GM12801 (cell line): ENCODE data around the gene PIGN.

ENCODE experiments used
- TF ChIP-seq, protein P1 (sequence below): IDR thresholded peaks from one replicate; pipeline ENCODE4 v1.5.1; 2011; ENCODE audit warnings: control low read depth; ENCODE audit not compliant: insufficient read length; ENCODE audit errors: extremely low read depth

Gene PIGN

DNA sequence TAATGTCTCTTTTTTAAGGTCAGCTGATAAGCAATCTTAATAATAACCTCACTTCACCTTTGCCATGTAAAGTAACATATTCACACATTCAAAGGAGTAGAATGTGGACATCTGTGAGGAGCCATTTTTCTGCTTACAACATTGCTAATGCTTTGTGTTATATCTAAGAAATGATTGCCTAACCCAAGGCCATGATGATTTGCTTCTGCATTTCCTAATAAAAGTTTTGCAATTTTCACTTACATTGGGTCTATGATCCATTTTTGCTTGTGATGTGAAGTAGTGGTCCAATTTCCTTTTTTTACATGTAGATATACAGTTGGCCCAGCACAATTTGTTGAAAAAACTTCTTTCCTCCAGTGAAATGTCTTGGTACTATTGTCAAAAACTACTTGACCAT is 22.2 kb upstream of the PIGN start:
- TF ChIP-seq, protein P1, sequence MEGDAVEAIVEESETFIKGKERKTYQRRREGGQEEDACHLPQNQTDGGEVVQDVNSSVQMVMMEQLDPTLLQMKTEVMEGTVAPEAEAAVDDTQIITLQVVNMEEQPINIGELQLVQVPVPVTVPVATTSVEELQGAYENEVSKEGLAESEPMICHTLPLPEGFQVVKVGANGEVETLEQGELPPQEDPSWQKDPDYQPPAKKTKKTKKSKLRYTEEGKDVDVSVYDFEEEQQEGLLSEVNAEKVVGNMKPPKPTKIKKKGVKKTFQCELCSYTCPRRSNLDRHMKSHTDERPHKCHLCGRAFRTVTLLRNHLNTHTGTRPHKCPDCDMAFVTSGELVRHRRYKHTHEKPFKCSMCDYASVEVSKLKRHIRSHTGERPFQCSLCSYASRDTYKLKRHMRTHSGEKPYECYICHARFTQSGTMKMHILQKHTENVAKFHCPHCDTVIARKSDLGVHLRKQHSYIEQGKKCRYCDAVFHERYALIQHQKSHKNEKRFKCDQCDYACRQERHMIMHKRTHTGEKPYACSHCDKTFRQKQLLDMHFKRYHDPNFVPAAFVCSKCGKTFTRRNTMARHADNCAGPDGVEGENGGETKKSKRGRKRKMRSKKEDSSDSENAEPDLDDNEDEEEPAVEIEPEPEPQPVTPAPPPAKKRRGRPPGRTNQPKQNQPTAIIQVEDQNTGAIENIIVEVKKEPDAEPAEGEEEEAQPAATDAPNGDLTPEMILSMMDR: no peak

DNA sequence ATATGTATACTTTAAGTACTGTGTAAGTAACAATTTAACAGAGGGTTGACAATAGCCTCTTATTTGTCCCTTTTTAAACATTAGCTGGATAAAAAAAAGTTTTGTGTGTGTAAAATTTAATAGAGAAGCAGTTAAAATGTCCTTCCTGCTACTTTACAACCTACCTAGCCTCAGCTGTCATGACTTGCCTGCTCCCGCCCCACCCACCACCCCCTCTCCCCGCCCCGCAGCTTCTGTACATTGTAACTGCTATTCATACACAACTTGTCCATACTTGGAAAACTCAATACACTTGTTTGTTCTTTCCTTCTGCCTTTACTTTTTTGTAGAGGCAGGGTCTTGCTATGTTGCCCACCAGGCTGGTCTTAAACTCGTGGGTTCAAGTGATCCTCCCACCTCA is 19.7 kb upstream of the PIGN start:
- TF ChIP-seq, protein P1: no peak

DNA sequence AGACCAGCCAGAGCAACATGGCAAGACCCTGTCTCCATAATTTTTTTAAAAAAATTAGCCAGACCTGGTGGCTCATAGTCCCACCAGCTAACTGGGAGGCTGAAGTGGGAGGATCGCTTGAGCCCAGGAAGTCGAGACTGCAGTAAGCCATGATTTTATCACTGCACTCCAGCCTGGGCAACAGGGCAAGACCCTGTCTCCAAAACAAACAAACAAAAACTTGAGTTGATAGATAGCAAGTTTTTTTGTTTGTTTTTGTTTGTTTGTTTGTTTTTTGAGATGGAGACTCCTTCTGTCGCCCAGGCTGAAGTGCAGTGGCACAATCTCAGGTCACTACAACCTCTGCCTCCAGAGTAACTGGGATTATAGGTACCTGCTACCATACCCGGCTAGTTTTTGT is 19.0 kb upstream of the PIGN start:
- TF ChIP-seq, protein P1: no peak

DNA sequence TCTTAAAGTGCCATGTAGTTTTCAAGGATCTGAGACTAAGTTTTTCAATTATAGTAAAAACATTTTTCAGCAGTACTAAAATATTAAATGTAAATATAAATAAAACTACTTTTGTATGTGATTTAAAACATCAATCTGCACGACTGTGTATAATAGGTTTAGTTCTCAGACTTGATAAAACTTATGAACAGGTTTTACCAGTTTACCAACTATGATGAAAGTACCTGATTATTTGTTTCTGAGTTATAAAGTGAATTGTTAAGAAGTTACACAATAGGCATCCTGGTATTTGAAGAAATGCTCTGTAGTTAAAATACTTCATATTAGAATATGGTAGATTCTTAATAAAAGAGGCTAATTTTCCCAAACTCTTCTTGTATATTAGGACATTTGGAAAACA is 15.0 kb upstream of the PIGN start:
- TF ChIP-seq, protein P1: no peak

DNA sequence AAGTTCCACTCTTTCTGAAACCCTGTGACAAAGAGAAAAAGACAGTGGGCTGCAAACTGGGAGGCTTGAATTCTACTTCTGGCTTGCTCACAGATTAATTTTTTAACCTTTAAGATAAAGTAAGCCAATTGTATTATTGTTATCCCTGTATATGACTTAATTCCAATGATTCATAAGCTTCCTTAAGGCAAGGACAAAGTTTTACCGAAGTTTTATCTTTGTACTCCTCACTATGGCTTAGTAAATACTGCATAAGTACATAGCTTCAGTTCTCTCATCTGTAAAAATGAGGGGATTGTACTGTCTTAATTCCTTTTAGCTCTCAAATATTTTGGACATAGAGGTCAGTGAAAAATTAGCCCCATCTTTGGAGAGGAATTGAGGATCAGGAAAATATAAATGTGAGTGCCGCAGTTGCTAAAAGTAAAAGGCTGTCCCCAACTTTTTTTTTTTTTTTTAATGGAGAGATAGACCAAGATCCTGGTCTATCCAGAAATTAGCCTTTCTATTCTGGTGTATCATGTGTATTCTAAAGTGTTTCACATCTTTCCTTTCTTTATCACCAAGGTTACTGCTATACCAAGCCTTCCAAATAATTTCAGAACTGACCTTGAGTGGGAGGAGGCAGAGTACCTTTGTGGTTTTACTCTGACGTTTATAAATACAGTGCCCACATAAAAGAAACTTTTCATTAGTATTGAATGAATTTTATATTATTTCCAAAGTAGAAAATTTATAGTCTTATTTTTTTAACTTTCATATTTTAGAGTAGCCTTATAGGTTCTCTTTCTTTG is 13.5 kb upstream of the PIGN start:
- TF ChIP-seq, protein P1: no peak

DNA sequence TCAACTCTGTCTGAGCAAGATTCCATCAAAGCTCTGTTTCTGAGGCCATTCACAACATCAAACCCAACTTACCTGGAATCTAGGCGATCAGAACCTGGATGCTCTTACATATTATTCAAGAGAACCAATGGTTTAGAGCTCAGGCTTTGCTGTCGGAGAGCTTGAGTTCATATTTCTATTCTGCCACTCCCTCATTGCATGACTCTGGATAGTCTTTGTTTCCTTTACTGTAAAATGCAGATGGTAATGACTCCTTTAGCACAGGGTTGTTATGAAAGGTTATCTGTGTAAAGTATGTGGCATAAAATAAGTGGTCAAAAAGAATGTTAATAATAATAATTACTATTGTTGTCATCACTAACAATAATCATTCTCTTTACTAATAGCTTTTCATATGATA is 12.8 kb upstream of the PIGN start:
- TF ChIP-seq, protein P1: no peak

DNA sequence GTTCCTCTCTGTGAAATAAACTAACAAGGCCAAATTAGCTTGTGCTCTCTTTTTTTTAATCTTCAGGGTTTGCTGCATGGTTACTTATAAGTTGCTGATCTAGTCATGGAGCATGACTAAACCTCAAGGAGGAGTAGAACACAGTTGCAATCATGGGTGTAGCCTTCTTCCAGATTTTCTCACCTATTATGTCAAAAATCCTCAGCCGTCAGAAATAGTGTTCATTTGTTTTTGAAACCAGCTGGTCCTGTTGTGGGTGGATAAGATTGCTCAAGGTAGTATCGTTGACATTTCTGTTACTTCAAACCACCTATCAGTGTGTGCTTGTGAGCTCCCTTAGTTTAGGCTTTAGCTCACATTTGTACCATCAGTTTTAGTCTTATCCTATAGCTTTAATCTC is 11.4 kb upstream of the PIGN start:
- TF ChIP-seq, protein P1: no peak
